ENCODE results near the gene HENMT1. TPM values are rescaled to one million over a fixed set of nuclear protein-coding genes. Genes with fewer than 3 reads are reported as not detected.
A peak's percentile ranks its signal among the peaks of the same experiment; 100 is the strongest.
"Not testable (repeated sequence)": the region's sequence is repeated elsewhere in the genome, so short reads cannot be mapped to it uniquely, and the experiment has no call there.

HENMT1 gene
- total RNA-seq, 1 experiment from 2014 or later: not detected

GRCh38 chr1:108644984-108645383 lies 15.9 kb downstream of the HENMT1 start (continued):
- TF ChIP-seq, protein P1, sequence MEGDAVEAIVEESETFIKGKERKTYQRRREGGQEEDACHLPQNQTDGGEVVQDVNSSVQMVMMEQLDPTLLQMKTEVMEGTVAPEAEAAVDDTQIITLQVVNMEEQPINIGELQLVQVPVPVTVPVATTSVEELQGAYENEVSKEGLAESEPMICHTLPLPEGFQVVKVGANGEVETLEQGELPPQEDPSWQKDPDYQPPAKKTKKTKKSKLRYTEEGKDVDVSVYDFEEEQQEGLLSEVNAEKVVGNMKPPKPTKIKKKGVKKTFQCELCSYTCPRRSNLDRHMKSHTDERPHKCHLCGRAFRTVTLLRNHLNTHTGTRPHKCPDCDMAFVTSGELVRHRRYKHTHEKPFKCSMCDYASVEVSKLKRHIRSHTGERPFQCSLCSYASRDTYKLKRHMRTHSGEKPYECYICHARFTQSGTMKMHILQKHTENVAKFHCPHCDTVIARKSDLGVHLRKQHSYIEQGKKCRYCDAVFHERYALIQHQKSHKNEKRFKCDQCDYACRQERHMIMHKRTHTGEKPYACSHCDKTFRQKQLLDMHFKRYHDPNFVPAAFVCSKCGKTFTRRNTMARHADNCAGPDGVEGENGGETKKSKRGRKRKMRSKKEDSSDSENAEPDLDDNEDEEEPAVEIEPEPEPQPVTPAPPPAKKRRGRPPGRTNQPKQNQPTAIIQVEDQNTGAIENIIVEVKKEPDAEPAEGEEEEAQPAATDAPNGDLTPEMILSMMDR (IDR thresholded peaks at IDR 0.05 in 2 of 3, conservative IDR thresholded peaks at IDR 0.05 in 1 of 3; ENCODE audit: borderline replicate concordance in 1 of 3, insufficient read depth in 1 of 3, low read depth in 2 of 3, low read length in 2 of 3): no peak
- TF ChIP-seq ZFX (IDR thresholded peaks at IDR 0.05): no peak
- TF ChIP-seq, protein P2, sequence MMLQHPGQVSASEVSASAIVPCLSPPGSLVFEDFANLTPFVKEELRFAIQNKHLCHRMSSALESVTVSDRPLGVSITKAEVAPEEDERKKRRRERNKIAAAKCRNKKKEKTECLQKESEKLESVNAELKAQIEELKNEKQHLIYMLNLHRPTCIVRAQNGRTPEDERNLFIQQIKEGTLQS (IDR thresholded peaks at IDR 0.05): no peak
- no peak for TF ChIP-seq FOSL1 (IDR thresholded peaks at IDR 0.05; ENCODE audit: low read depth)

DNA sequence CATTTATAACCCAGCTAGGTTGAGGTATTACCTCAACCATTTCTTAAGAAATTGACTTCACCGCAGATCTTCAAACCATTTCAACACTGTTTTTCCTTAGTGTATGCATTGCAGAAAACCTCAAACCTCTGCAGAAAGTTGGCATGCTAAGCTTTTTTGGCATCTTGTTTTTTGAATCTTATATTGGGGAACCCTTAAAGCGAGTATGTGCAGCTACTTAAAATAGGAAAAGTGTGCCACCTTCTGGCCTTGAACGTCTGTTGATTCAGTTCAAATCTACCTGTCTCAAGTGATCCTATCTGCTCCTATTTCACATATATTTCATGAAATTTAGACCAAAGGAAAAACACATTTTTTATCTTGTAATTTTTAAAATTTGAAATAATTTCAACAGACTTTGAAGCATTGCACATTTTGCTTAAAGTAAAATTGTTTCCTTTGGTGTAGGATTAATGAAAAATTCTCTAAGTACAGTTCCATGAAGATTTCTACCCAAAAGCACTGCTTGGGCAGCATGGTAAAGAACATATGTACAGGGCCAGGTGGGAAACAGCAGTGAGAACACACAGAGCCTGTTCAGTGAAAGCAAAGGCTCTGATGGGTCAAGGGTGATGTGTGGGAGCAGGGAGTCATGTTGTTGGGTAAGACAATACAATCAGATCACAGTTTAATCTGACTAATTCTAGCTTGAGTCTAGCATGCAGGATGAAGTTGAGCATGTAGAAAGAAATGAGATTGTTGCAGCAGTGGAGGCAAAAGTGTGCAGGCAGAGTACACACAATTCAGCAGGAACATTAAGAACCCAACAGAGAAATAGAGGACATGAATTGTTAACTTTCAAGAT lies 17.2 kb downstream of the HENMT1 start:
- POLR2A ChIA-PET: interaction anchor here (0.7 kb wide), 1 partner anchor 58 kb away, joined by 3 read pairs; no protein-coding TSS in a partner anchor
- H3K27me3 ChIP-seq (ENCODE audit: insufficient read depth, low read length): peaks cover 3% of the 10 kb centered on the region; the same call in 1 of the 2 replicates
- intact Hi-C loops (cut with micrococcal nuclease): loop anchor here (2.0 to 5.0 kb wide), 2 partner anchors 131 to 856 kb away; no protein-coding TSS in a partner anchor
- H3K79me2 ChIP-seq (ENCODE audit: insufficient read depth, low read length): no peaks in the 10 kb centered on the region
- H3K4me1 ChIP-seq (ENCODE audit: control insufficient read depth in 1 of 2, insufficient read depth in 2 of 2, low read length in 2 of 2): peaks cover 0 to 6% of the 10 kb centered on the region in 2 experiments; a peak in 1 of 4 replicates
- RAD21 ChIA-PET (ENCODE audit: low non-redundant PET in 1 of 2, low total read pairs in 2 of 2, uncharacterized antibody in 2 of 2, unreplicated experiment in 2 of 2): interaction anchor here (1.0 to 1.4 kb wide), 3 partner anchors 131 to 429 kb away, joined by 3 to 6 read pairs (median 4); no protein-coding TSS in a partner anchor
- H3K9me3 ChIP-seq (ENCODE audit: control insufficient read depth in 1 of 2, insufficient read depth in 1 of 2, low read depth in 1 of 2, low read length in 2 of 2): no peaks in the 10 kb centered on the region
- ATAC-seq: peak; percentile 71
- no peaks in the 10 kb centered on the region for H3K9me2 ChIP-seq (ENCODE audit: insufficient read depth)
- no peak overlapping the region for H3K4me2 ChIP-seq (ENCODE audit: low read length)
- TF ChIP-seq, protein P1 (IDR thresholded peaks at IDR 0.05 in 2 of 3, conservative IDR thresholded peaks at IDR 0.05 in 1 of 3; ENCODE audit: borderline replicate concordance in 1 of 3, insufficient read depth in 1 of 3, low read depth in 2 of 3, low read length in 2 of 3): peak; percentile 27 to 47 (median 33); a peak in 3 of 6 replicates
- TF ChIP-seq YY1 (IDR thresholded peaks at IDR 0.05; ENCODE audit: extremely low read depth, insufficient replicate concordance, low read depth, low read length) (no peak), MAX (IDR thresholded peaks at IDR 0.05) (no peak), CBX3 (IDR thresholded peaks at IDR 0.05; ENCODE audit: low read depth) (no peak), RAD21 (IDR thresholded peaks at IDR 0.05; ENCODE audit: low read depth) (peak; percentile 62)
- no peak overlapping the region for H3K27ac ChIP-seq (ENCODE audit: low read depth, low read length)
- no TSS peak for BruUV-seq (replicated peaks)
- peak; percentile 15 for DNase-seq (ENCODE audit: low read depth, low spot score)
- no peak overlapping the region for H2AFZ ChIP-seq (ENCODE audit: low read depth, low read length, poor library complexity, severe bottlenecking)
- H4K20me1 ChIP-seq (ENCODE audit: insufficient read depth): no peaks in the 10 kb centered on the region
- CTCF ChIA-PET: interaction anchor here (0.9 to 2.3 kb wide), 5 partner anchors 83 to 861 kb away, joined by 3 to 21 read pairs (median 4); partner anchors contain the start of genes EEIG2 and SLC25A24
- no peak overlapping the region for H3K4me3 ChIP-seq (replicated peaks in 1 of 2; ENCODE audit: low read depth in 1 of 2, low read length in 2 of 2)
- H3K36me3 ChIP-seq (ENCODE audit: control insufficient read depth in 1 of 2, insufficient read depth in 2 of 2, low read length in 2 of 2): no peaks in the 10 kb centered on the region
- H3K9ac ChIP-seq (ENCODE audit: low read length): no peak overlapping the region

GRCh38 chr1:108640863-108641262 lies 20.0 kb downstream of the HENMT1 start:
- ATAC-seq; H3K9me3 ChIP-seq (ENCODE audit: control insufficient read depth in 1 of 2, insufficient read depth in 1 of 2, low read depth in 1 of 2, low read length in 2 of 2); H4K20me1 ChIP-seq (ENCODE audit: insufficient read depth); POLR2A ChIA-PET; H2AFZ ChIP-seq (ENCODE audit: low read depth, low read length, poor library complexity, severe bottlenecking); DNase-seq (ENCODE audit: low read depth, low spot score); RAD21 ChIA-PET (ENCODE audit: low non-redundant PET in 1 of 2, low total read pairs in 2 of 2, uncharacterized antibody in 2 of 2, unreplicated experiment in 2 of 2); H3K9ac ChIP-seq (ENCODE audit: low read length); H3K4me3 ChIP-seq (replicated peaks in 1 of 2; ENCODE audit: low read depth in 1 of 2, low read length in 2 of 2); H3K79me2 ChIP-seq (ENCODE audit: insufficient read depth, low read length); BruUV-seq (replicated peaks); H3K27me3 ChIP-seq (ENCODE audit: insufficient read depth, low read length); H3K36me3 ChIP-seq (ENCODE audit: control insufficient read depth in 1 of 2, insufficient read depth in 2 of 2, low read length in 2 of 2); CTCF ChIA-PET; H3K4me2 ChIP-seq (ENCODE audit: low read length); H3K9me2 ChIP-seq (ENCODE audit: insufficient read depth); H3K4me1 ChIP-seq (ENCODE audit: control insufficient read depth in 1 of 2, insufficient read depth in 2 of 2, low read length in 2 of 2); H3K27ac ChIP-seq (ENCODE audit: low read depth, low read length): not testable (repeated sequence)
- intact Hi-C loops (cut with micrococcal nuclease): loop anchor here (5.0 kb wide), 1 partner anchor 854 kb away; no protein-coding TSS in a partner anchor
